ENCODE results near the gene NOS2. TPM values are rescaled to one million over a fixed set of nuclear protein-coding genes. Genes with fewer than 3 reads are reported as not detected.

NOS2 gene
- polyA plus RNA-seq, 1 donor (not counting 4 experiments of a cell fraction or from before 2014, with no cell fraction given) = not detected

DNA sequence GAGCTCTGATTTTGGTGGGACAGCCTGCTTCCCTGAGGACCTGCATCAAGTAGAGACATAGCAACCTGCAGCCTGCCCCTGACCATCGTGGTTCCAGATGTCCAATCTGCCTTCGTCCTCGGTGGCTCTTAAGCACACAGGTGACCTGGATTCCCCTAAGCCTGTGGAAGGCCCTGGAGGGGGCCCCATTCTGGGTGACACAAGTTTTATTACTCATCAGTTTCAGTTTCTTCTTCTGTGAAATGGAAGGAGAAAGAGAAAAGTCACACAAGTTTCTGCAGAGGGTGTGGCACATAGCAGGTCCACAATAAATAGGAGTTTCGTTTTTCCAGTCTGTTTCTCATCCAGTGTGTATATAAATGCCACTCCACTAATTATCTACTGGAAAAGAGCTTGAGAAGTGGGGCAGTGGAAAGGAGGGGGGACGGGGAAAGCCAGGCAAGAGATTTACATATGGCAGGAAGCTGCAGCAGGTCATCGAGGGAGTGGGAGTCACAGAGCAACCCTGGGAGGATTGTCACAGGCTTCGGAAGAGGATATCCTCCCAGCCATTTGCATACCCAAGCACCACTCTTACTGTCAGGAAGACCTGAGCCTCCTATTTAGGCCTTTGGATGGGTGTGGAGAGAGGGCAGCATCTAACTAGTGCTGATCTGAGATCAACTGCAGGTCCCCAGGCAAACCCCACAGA, 10.0 kb upstream of the NOS2 start:
- DNase-seq (ENCODE audit: low read depth, low spot score) = no peak
- no peaks in the 10 kb centered on the region for H3K36me3 ChIP-seq (ENCODE audit: control insufficient read depth in 2 of 2, extremely low read depth in 1 of 2, insufficient read depth in 2 of 2, low read length in 2 of 2)
- no peaks in the 10 kb centered on the region for H4K20me1 ChIP-seq (ENCODE audit: control insufficient read depth, extremely low read depth, insufficient read depth, low read length)
- no peaks in the 10 kb centered on the region for H3K79me2 ChIP-seq (ENCODE audit: control insufficient read depth, insufficient read depth, low read length)
- no peak overlapping the region for H3K4me3 ChIP-seq (ENCODE audit: control insufficient read depth in 2 of 3, extremely low read depth in 1 of 3, insufficient read depth in 2 of 3, low read depth in 1 of 3, low read length in 3 of 3)
- no peaks in the 10 kb centered on the region for H3K9me3 ChIP-seq (ENCODE audit: control insufficient read depth, low read depth, low read length)
- dilution Hi-C loops (cut with MboI; ENCODE audit: extremely low pct_ligation_motif_present, low sequenced_read_pairs) = no loop called here
- H3K4me2 ChIP-seq (ENCODE audit: control insufficient read depth, extremely low read depth, insufficient read depth, low read depth, low read length) = no peak overlapping the region
- H3K9me1 ChIP-seq (ENCODE audit: control insufficient read depth, extremely low read depth, insufficient read depth, low read length) = no peaks in the 10 kb centered on the region
- FAIRE-seq = no peak
- no peak overlapping the region for H3K27ac ChIP-seq (ENCODE audit: control insufficient read depth, insufficient read depth, low read length)
- H3K4me1 ChIP-seq (ENCODE audit: control insufficient read depth, extremely low read depth, insufficient read depth, low read length) = peaks cover 5% of the 10 kb centered on the region
- H3K9ac ChIP-seq (ENCODE audit: control insufficient read depth, extremely low read depth, insufficient read depth, low read length) = no peak overlapping the region
- H3K27me3 ChIP-seq (ENCODE audit: control insufficient read depth, extremely low read depth, insufficient read depth, low read length) = peaks cover 15% of the 10 kb centered on the region
- TF ChIP-seq, protein P1, sequence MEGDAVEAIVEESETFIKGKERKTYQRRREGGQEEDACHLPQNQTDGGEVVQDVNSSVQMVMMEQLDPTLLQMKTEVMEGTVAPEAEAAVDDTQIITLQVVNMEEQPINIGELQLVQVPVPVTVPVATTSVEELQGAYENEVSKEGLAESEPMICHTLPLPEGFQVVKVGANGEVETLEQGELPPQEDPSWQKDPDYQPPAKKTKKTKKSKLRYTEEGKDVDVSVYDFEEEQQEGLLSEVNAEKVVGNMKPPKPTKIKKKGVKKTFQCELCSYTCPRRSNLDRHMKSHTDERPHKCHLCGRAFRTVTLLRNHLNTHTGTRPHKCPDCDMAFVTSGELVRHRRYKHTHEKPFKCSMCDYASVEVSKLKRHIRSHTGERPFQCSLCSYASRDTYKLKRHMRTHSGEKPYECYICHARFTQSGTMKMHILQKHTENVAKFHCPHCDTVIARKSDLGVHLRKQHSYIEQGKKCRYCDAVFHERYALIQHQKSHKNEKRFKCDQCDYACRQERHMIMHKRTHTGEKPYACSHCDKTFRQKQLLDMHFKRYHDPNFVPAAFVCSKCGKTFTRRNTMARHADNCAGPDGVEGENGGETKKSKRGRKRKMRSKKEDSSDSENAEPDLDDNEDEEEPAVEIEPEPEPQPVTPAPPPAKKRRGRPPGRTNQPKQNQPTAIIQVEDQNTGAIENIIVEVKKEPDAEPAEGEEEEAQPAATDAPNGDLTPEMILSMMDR (optimal IDR thresholded peaks at IDR 0.05 in 1 of 3, IDR thresholded peaks at IDR 0.05 in 1 of 3, conservative IDR thresholded peaks at IDR 0.05 in 1 of 3; ENCODE audit: extremely low read depth in 1 of 3, insufficient read depth in 2 of 3, low read length in 3 of 3) = no peak
- no peak for TF ChIP-seq EZH2 (IDR thresholded peaks at IDR 0.05; ENCODE audit: low read length)
- H2AFZ ChIP-seq (ENCODE audit: control insufficient read depth, low read length) = no peak overlapping the region

DNA sequence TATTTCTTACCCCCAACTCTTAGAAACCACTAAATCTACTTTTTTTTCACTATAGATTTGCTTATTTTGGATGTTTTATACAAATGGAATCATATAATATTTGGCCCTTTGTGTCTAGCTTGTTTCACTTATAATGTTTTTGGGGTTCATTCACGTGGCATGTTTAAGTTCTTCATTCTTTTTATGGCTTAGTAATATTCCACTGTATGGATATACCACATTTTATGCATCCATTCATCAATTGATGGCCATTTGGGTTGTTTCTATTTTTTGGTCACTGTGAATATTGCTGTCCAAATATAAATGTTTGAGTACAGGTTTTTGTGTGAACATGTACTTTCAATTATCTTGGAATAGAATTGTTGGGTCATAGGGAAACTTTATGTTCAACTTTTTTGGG, 9.2 kb upstream of the NOS2 start:
- dilution Hi-C loops (cut with MboI; ENCODE audit: extremely low pct_ligation_motif_present, low sequenced_read_pairs) = no loop called here
- DNase-seq (ENCODE audit: low read depth, low spot score) (no peak), FAIRE-seq (no peak)

More for the DNA sequence above, 9.2 kb upstream of the NOS2 start:
- no peak overlapping the region for H3K4me2 ChIP-seq (ENCODE audit: control insufficient read depth, extremely low read depth, insufficient read depth, low read depth, low read length)
- no peak overlapping the region for H2AFZ ChIP-seq (ENCODE audit: control insufficient read depth, low read length)
- no peaks in the 10 kb centered on the region for H3K9me1 ChIP-seq (ENCODE audit: control insufficient read depth, extremely low read depth, insufficient read depth, low read length)
- TF ChIP-seq, protein P1 (optimal IDR thresholded peaks at IDR 0.05 in 1 of 3, IDR thresholded peaks at IDR 0.05 in 1 of 3, conservative IDR thresholded peaks at IDR 0.05 in 1 of 3; ENCODE audit: extremely low read depth in 1 of 3, insufficient read depth in 2 of 3, low read length in 3 of 3) = no peak
- H3K9ac ChIP-seq (ENCODE audit: control insufficient read depth, extremely low read depth, insufficient read depth, low read length) = no peak overlapping the region
- peaks cover 15% of the 10 kb centered on the region for H3K27me3 ChIP-seq (ENCODE audit: control insufficient read depth, extremely low read depth, insufficient read depth, low read length)
- H3K27ac ChIP-seq (ENCODE audit: control insufficient read depth, insufficient read depth, low read length) = no peak overlapping the region
- H4K20me1 ChIP-seq (ENCODE audit: control insufficient read depth, extremely low read depth, insufficient read depth, low read length) = no peaks in the 10 kb centered on the region
- peaks cover 5% of the 10 kb centered on the region for H3K4me1 ChIP-seq (ENCODE audit: control insufficient read depth, extremely low read depth, insufficient read depth, low read length)
- no peaks in the 10 kb centered on the region for H3K9me3 ChIP-seq (ENCODE audit: control insufficient read depth, low read depth, low read length)
- no peaks in the 10 kb centered on the region for H3K36me3 ChIP-seq (ENCODE audit: control insufficient read depth in 2 of 2, extremely low read depth in 1 of 2, insufficient read depth in 2 of 2, low read length in 2 of 2)
- H3K79me2 ChIP-seq (ENCODE audit: control insufficient read depth, insufficient read depth, low read length) = no peaks in the 10 kb centered on the region
- H3K4me3 ChIP-seq (ENCODE audit: control insufficient read depth in 2 of 3, extremely low read depth in 1 of 3, insufficient read depth in 2 of 3, low read depth in 1 of 3, low read length in 3 of 3) = no peak overlapping the region
